Endothelial cell of umbilical vein (primary cell): ENCODE results near the gene HMGCL. TPM values are rescaled to one million over a fixed set of nuclear protein-coding genes. Genes with fewer than 3 reads are reported as not detected.
A peak's percentile ranks its signal among the peaks of the same experiment; 100 is the strongest.
"Not testable (repeated sequence)": the region's sequence is repeated elsewhere in the genome, so short reads cannot be mapped to it uniquely, and the experiment has no call there.

Source experiments
- BruUV-seq: library from RNA; stranded (reverse); fragments of 400-500 nt; replicated peaks from 2 replicates; lab custom pipeline; 2021; lab: Mats Ljungman, UMichigan
- CTCF ChIA-PET: fragments of 300-600, 350-600 bp; sonication (Branson Sonifier 250); formaldehyde crosslinking; loops from one replicate; lab custom pipeline; 2021; ENCODE audit warnings: antibody characterized with exemption, inconsistent platforms; lab: Charles Lee
- POLR2A ChIA-PET: fragments of 300-600, 350-600 bp; sonication (Branson Sonifier 250); formaldehyde crosslinking; loops from one replicate; lab custom pipeline; 2021; ENCODE audit warnings: antibody characterized with exemption, inconsistent platforms; lab: Charles Lee
- DNase-seq: peaks from one replicate; pipeline ENCODE4 v3.0.0-alpha.2; 2011; ENCODE audit warnings: low read depth, low spot score
- FAIRE-seq: peaks from 2 replicates; lab custom pipeline; 2011; peaks lifted over from hg19 to GRCh38; lab: Jason Lieb, UNC
- H2AFZ ChIP-seq: 2 replicates; pipeline ENCODE4 v1.6.0; 2012; ENCODE audit warnings: low read depth, low read length, control low read depth, inconsistent platforms
- H3K27ac ChIP-seq: 2 replicates; pipeline ENCODE4 v1.5.1; 2011; ENCODE audit warnings: low read depth, mild to moderate bottlenecking, control low read depth, low read length, moderate library complexity; ENCODE audit not compliant: insufficient read depth
- H3K27me3 ChIP-seq, 2 experiments: 2 replicates each; pipeline versions ENCODE4 v1.6.0 to v1.6.1; 2011; ENCODE audit warnings: low read length in 2 of 2, mixed read lengths in 1 of 2; ENCODE audit not compliant: control insufficient read depth in 2 of 2, insufficient read depth in 2 of 2
- H3K36me3 ChIP-seq, 2 experiments: 2 replicates in 1 of 2; 3 replicates in 1 of 2; pipeline ENCODE4 v1.5.1; 2011; ENCODE audit warnings: low read length in 2 of 2, mild to moderate bottlenecking in 1 of 2, moderate library complexity in 1 of 2; ENCODE audit not compliant: control insufficient read depth in 2 of 2, insufficient read depth in 2 of 2; ENCODE audit errors: extremely low read depth in 1 of 2
- H3K4me1 ChIP-seq: 3 replicates; pipeline ENCODE4 v1.5.1; 2011; ENCODE audit warnings: mild to moderate bottlenecking, low read length; ENCODE audit not compliant: control insufficient read depth, insufficient read depth; ENCODE audit errors: extremely low read depth
- H3K4me2 ChIP-seq: 2 replicates; pipeline ENCODE4 v1.6.1; 2011; ENCODE audit warnings: low read length, control low read depth, mixed read lengths; ENCODE audit not compliant: insufficient read depth
- H3K4me3 ChIP-seq, 3 experiments: fragments of 200-600 bp in 1 of 3; sonication (generic), shearing (Covaris generic) in 1 of 3; replicated peaks in 1 of 3; 2 replicates each; pipeline ENCODE4 v1.5.1; 2011 to 2016; ENCODE audit warnings: control low read depth in 3 of 3, low read length in 3 of 3, mild to moderate bottlenecking in 2 of 3, inconsistent platforms in 1 of 3, low read depth in 1 of 3, moderate library complexity in 1 of 3; ENCODE audit not compliant: insufficient read depth in 1 of 3
- H3K79me2 ChIP-seq: 2 replicates; pipeline ENCODE4 v1.6.0; 2012; ENCODE audit warnings: low read length, inconsistent platforms; ENCODE audit not compliant: control insufficient read depth, insufficient read depth
- H3K9ac ChIP-seq: replicated peaks from 2 replicates; pipeline ENCODE3; 2011; ENCODE audit warnings: low read length, control low read depth; ENCODE audit not compliant: insufficient read depth; ENCODE audit errors: extremely low read depth
- H3K9me1 ChIP-seq: replicated peaks from 3 replicates; pipeline ENCODE4 v1.6.0; 2011; ENCODE audit warnings: mild to moderate bottlenecking, low read length; ENCODE audit not compliant: control insufficient read depth, insufficient read depth; ENCODE audit errors: extremely low read depth
- H3K9me3 ChIP-seq: replicated peaks from 2 replicates; pipeline ENCODE4 v1.5.1; 2012; ENCODE audit warnings: low read length, inconsistent platforms; ENCODE audit not compliant: control insufficient read depth, insufficient read depth
- H4K20me1 ChIP-seq: replicated peaks from 2 replicates; pipeline ENCODE3; 2011; ENCODE audit warnings: mild to moderate bottlenecking, low read length; ENCODE audit not compliant: control insufficient read depth, insufficient read depth; ENCODE audit errors: extremely low read depth
- CTCF ChIP-seq, 2 donors: IDR thresholded peaks; 1 replicate in 1 of 2; 2 replicates in 1 of 2; pipeline ENCODE4 v1.5.1; 2011; ENCODE audit warnings: low read length in 2 of 2, mild to moderate bottlenecking in 2 of 2, moderate library complexity in 2 of 2, control low read depth in 1 of 2, inconsistent platforms in 1 of 2, low read depth in 1 of 2; ENCODE audit not compliant: insufficient read depth in 1 of 2; ENCODE audit errors: extremely low read depth in 1 of 2
- FOS ChIP-seq: IDR thresholded peaks from 2 replicates; pipeline ENCODE4 v1.6.1; 2011; ENCODE audit warnings: mild to moderate bottlenecking, low read length, moderate library complexity, borderline replicate concordance; ENCODE audit not compliant: insufficient read depth
- GATA2 ChIP-seq: IDR thresholded peaks from 2 replicates; pipeline ENCODE4 v1.7.0; 2011; ENCODE audit warnings: low read depth, mild to moderate bottlenecking, moderate library complexity, mixed read lengths, low read length; ENCODE audit not compliant: insufficient read length, insufficient read depth
- JUN ChIP-seq: IDR thresholded peaks from 2 replicates; pipeline ENCODE4 v1.6.1; 2011; ENCODE audit warnings: borderline replicate concordance, low read depth; ENCODE audit not compliant: insufficient read length, insufficient read depth
- MAX ChIP-seq: IDR thresholded peaks from 2 replicates; pipeline ENCODE4 v1.6.1; 2011; ENCODE audit not compliant: insufficient read depth, insufficient read length
- MYC ChIP-seq: IDR thresholded peaks from one replicate; pipeline ENCODE4 v1.6.1; 2011; ENCODE audit warnings: mild to moderate bottlenecking, low read depth, low read length
- POLR2A ChIP-seq: IDR thresholded peaks from 2 replicates; pipeline ENCODE4 v1.6.1; 2012; ENCODE audit warnings: low read depth, mild to moderate bottlenecking, control low read depth, low read length
- dilution Hi-C: fragments of 300-500 bp; cut with MboI; formaldehyde crosslinking; loops from one replicate; pipeline ENCODE4 v1.15.0; 2019; ENCODE audit warnings: low sequenced_read_pairs; ENCODE audit not compliant: extremely low pct_ligation_motif_present
- intact Hi-C: fragments of 100-400 bp; cut with micrococcal nuclease; formaldehyde crosslinking; loops from one replicate; pipeline ENCODE4 v1.10.0; 2022
- polyA plus RNA-seq, 4 experiments: library from polyadenylated mRNA; depleted of rRNA in 3 of 4; stranded (reverse) in 3 of 4; unstranded in 1 of 4; fragments of >200 nt; gene quantifications; 2 replicates each; pipeline versions ENCODE4 v1.2.1 to v1.2.3, GENCODE V29; 2011 to 2012; ENCODE audit warnings: missing spikeins in 1 of 4
- total RNA-seq: library from RNA; stranded (reverse); gene quantifications from 2 replicates; pipeline ENCODE4 v1.2.3, GENCODE V29; 2021

Gene HMGCL
- total and polyA plus RNA-seq, 2 donors (not counting 3 experiments of a cell fraction or from before 2014, with no cell fraction given): 24.2 to 30.0 TPM

- Histone ChIP-seq H3K9me1 (no peaks in the 10 kb centered on the region), H3K9ac (no peak overlapping the region), H3K4me3 (no peak overlapping the region), H3K79me2 (peaks cover 24% of the 10 kb centered on the region), H3K9me3 (no peaks in the 10 kb centered on the region), H3K4me2 (no peak overlapping the region), H3K36me3 (peaks cover 0 to 39% of the 10 kb centered on the region in 2 experiments), H3K4me1 (peaks cover 17% of the 10 kb centered on the region), H2AFZ (no peak overlapping the region), H3K27ac (no peak overlapping the region), H4K20me1 (no peaks in the 10 kb centered on the region), H3K27me3 (no peaks in the 10 kb centered on the region)
- intact Hi-C loops (no loop called here), dilution Hi-C loops (no loop called here)
- no TSS peak for BruUV-seq
- TF ChIP-seq GATA2 (no peak), MAX (no peak), MYC (no peak), FOS (no peak), POLR2A (no peak), CTCF (IDR thresholded peaks at IDR 0.05; ENCODE audit: extremely low read depth in 1 of 2, insufficient read depth in 1 of 2, low read depth in 1 of 2, low read length in 2 of 2) (no peak), JUN (no peak)
- no peak for DNase-seq
- ChIA-PET CTCF (interaction anchor here (1.0 kb wide), 1 partner anchor 24 kb away, joined by 7 read pairs; no protein-coding TSS in a partner anchor), POLR2A (interaction anchor here (0.8 kb wide), 1 partner anchor 16 kb away, joined by 3 read pairs; no protein-coding TSS in a partner anchor)
- no peak for FAIRE-seq
Observed at GRCh38 chr1:23795676-23796465, 29.4 kb downstream of the HMGCL start.

GRCh38 chr1:23794732-23795182 lies 30.5 kb downstream of the HMGCL start:
- H3K9ac ChIP-seq, FAIRE-seq, H3K4me2 ChIP-seq, H3K9me3 ChIP-seq, H3K4me3 ChIP-seq, H3K27ac ChIP-seq, DNase-seq, dilution Hi-C loops, intact Hi-C loops, H3K9me1 ChIP-seq, H4K20me1 ChIP-seq, H3K27me3 ChIP-seq, H2AFZ ChIP-seq: not testable (repeated sequence)
- TSS peak; percentile 14 for BruUV-seq
- POLR2A ChIA-PET: interaction anchor here (1.0 kb wide), 1 partner anchor 17 kb away, joined by 6 read pairs; the partner anchor contains the start of gene PITHD1
- CTCF ChIA-PET: interaction anchor here (0.7 to 1.7 kb wide), 3 partner anchors 15 to 23 kb away, joined by 3 to 5 read pairs (median 3); partner anchors contain the start of gene PITHD1
- peaks cover 24% of the 10 kb centered on the region for H3K79me2 ChIP-seq
- H3K4me1 ChIP-seq: peaks cover 23% of the 10 kb centered on the region
- H3K36me3 ChIP-seq: peaks cover 0 to 39% of the 10 kb centered on the region in 2 experiments
